ENCODE results near the gene APCDD1L.
"Not testable (repeated sequence)": the region's sequence is repeated elsewhere in the genome, so short reads cannot be mapped to it uniquely, and the experiment has no call there.

The APCDD1L gene

DNA sequence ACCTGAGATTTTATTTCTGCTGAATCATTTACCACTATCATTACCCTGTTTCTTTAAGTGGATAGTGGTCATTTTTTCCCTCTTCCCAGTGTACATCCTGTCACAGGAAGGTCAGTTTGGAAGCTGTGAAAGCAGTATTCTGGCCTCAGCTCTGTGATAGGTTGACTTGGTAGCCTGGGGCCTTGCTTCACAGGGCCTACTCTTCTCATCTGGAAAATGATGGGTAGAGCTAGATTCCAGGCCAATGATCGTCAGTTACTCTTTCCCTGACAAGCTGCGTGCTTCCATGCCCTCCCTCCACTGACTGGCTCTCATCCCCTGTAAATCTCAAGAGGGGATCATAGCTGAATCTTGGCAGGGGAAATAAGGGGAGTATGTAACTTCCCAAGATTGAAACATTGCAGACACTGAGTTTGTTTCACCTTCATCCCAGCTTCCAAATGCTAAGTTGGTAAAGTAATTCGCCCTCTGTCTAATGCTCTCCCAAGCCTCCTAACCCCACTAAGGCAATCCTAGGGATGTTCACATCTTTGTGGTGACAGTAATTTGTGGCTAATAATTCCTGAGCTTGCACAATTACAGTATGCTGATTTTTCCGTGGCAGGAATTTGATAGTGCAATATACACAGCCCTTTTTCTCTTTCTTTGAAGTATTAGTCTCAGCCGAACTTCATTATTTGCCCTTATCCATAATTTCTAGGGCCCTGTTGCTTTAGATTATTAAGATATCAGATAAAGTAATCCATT, 75.0 kb downstream of the APCDD1L start:
- DNase-seq (ENCODE audit: low read depth) = no peak

DNA sequence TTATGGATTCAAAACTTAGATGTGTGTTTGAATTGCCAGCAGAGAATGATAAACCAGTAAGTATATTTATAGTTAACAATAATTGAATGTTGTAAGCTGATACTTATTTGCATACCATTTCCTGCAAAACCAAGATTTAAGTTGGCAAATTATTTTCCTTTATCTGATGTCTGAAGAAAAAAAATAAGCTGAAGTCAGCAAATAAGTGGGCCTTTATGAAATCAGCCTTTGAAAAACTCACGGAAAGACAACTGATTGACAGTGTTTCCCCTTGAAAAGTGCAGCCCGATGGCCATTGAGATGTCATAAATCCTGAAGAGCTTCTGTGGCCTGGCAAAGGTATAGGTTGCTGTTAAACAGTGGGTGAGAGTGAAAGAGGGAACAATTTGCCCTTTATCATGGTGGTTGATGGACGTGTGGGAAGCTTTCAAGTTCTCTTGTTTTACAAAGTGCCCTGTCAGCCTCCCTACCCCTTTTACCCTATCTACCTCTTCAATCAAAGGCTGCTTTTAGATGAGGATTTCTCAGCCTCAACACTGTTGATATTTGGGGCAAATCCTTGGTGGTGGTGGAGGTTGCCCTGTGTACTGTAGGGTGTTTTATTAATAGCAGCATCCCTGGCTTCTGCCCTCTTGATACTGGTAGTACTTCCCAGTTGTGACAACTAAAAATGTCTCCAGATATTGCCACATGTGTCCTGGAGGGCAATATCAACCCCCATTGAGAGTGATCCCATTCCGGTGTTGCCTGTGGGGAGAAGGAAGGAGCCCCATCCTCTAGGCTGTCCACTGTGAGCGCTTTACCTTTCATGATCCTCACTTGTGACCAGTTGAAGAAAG, 76.0 kb downstream of the APCDD1L start:
- no peak for DNase-seq (ENCODE audit: low read depth)

- no peak for DNase-seq (ENCODE audit: low read depth)
Measured at GRCh38 chr20:58436868-58437645, 78.1 kb downstream of the APCDD1L start.

- DNase-seq (ENCODE audit: low read depth) = no peak
Measured at GRCh38 chr20:58435237-58435636, 80.0 kb downstream of the APCDD1L start.

GRCh38 chr20:58434326-58434725, 80.9 kb downstream of the APCDD1L start:
- no peak for DNase-seq (ENCODE audit: low read depth)

DNA sequence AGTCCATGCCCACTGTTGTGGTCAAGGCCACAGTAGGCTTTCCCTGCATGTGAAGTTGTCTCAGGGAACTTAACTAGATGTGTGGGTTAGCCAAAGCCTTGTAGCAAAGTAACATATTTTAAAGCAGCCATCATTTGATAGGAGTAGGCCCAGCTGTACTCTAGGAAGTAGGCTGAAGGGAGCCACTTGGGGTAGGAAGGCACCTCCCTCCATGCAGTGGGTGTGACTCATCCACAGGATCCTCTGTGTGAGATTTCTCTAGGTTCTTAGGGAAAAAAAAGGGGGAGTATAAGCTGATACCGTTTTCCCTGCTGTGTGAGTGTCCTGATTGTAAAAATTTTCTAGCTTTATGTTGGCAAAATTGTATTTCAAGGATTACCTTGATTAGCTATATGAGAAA, 81.4 kb downstream of the APCDD1L start:
- no peak for DNase-seq (ENCODE audit: low read depth)

DNA sequence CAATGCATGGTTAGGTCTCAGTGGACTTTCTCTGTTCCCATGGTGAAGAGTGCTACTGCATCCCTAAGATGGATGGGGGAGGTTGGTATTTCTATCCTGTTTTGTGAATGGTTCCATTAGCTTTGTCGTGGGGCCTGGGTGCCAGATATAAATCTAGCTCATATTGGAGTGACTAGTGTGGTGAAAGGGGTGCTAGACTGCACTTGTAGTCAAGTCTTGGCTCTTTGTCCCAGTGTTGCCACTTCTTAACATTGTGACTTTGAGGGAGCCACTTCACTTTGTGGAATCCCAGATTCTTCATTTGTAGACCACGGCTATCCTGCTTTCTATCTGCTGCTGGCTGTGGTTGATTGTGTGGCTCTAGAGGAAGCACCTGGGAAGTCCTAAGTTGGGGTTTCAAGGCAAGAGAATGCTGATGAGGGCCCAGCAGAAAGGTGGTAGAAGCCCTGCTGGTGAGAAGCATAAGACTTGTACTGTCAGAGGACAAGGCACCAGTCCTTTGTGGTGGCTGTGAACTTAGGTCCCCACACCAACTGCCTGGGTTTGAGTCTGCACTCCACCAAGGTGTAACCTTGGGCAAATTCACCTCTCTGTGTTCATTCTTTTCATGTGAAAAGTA, 82.1 kb downstream of the APCDD1L start:
- DNase-seq (ENCODE audit: low read depth) = no peak

GRCh38 chr20:58432186-58432954, 82.8 kb downstream of the APCDD1L start:
- DNase-seq (ENCODE audit: low read depth) = no peak

GRCh38 chr20:58431134-58431533, 84.1 kb downstream of the APCDD1L start:
- DNase-seq (ENCODE audit: low read depth) = no peak

DNA sequence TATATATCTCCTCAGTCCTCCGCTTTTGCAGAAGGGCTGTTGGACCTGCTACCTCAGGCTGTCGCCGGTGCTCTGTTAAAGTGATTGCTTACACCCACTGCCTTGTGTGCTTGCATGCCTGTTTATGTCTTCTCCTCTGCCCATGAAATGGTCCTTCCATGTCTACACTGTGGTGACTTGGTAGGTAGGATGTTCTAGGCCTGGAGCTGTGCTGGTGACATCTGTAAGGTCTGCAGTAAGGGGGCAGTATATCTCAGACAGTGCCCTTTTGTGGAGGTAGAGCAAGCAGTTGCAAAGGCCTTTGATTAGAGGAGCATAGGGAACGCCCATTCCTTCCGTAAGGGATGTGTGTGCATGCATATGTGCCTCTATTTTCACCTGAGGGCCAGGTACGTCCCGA, 85.9 kb downstream of the APCDD1L start:
- DNase-seq (ENCODE audit: low read depth) = no peak

GRCh38 chr20:58428364-58428763, 86.8 kb downstream of the APCDD1L start:
- DNase-seq (ENCODE audit: low read depth) = no peak

- not testable (repeated sequence) for DNase-seq (ENCODE audit: low read depth)
Measured at GRCh38 chr20:58427571-58427970, 87.6 kb downstream of the APCDD1L start.

DNA sequence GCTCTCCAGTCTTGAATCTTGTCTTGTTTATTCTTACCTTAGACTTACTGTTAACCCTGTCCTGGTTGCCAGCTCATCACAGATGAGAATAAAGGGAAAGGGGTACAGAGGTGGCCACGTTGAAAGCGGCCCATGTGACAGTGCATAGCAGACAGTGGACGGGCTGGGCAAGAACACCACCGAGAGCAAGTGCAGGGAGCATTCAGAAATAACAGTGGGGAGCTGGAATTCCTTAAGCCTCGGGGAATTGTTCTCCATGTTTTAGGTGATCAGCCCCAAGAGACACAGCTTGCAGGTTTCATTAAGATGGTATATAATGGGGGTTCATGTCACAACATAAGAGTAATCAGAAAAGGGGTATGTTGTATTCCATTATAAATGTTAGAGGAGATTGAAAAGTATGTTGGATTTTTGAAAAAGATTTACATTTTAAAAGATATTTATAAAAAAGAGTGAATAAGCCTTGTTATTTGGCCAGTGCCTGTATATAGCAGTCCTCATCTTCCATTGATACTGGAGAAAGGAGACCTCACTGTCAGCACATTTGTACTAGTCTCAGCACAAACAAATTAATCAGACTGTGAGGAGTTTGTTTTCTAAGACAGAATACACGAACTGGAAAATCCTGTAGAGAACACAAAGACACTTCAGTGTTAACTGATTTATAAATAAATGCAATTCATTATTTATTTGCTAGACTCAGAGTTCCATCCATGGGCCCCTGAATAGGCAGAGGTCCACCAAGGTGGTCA, 90.8 kb downstream of the APCDD1L start:
- DNase-seq (ENCODE audit: low read depth) = no peak

DNA sequence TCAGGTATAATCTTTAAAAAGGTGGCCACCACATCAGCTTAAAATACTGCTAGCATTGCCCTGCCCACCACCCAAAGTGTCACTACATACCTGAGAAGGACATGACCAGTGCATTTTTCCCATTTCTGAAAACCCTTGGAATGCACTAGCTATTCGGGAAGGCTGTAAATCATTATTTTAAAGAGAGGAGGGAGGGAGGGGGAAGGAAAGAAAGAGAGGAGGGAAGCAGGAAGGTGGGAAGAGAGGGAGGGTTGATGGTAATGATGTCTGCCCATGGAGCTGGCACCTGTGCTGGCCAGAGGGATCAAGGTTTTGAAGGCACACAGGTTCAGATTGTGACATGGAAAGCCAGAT, 93.7 kb downstream of the APCDD1L start:
- DNase-seq (ENCODE audit: low read depth) = no peak

GRCh38 chr20:58420798-58421496, 94.3 kb downstream of the APCDD1L start:
- DNase-seq (ENCODE audit: low read depth) = no peak

GRCh38 chr20:58418949-58419748, 96.0 kb downstream of the APCDD1L start:
- no peak for DNase-seq (ENCODE audit: low read depth)

GRCh38 chr20:58417438-58417837, 97.8 kb downstream of the APCDD1L start:
- DNase-seq (ENCODE audit: low read depth) = no peak

DNA sequence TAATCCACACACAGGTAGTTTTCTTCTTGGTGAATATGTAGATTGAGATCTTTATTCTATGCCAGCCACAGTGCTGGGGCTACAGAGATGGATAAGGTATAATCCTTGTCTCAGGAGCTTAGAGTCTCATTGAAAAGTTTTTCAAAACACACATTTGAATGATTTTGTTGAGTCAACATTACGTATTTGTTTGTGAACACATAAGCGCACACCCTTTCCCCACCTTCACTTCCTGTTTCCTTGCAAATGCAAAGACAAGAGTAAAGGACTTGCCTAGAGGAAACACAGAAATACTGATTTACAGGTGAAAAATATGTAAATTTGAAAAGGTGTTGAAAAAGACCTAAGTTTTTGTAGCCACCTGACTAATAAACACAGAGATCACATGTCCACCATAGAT, 98.4 kb downstream of the APCDD1L start:
- no peak for DNase-seq (ENCODE audit: low read depth)

- no peak for DNase-seq (ENCODE audit: low read depth)
Measured at GRCh38 chr20:58416057-58416456, 99.1 kb downstream of the APCDD1L start.
